H1 (cell line): Measurements from ENCODE around the gene NWD2. TPM values are rescaled to one million over a fixed set of nuclear protein-coding genes. Genes with fewer than 3 reads are reported as not detected.

Experiments
- microRNA-seq, 2 experiments: library from miRNA; unstranded; fragments of <30 nt; microRNA quantifications; one replicate each; pipeline versions ENCODE4 to v1.2.0, GENCODE V29; 2016 to 2020; ENCODE audit warnings: borderline microRNAs expressed in 2 of 2, borderline number of aligned reads in 2 of 2, borderline replicate concordance in 1 of 2
- polyA plus RNA-seq, 7 experiments: library from polyadenylated mRNA; depleted of rRNA in 3 of 7; stranded (reverse) in 5 of 7; unstranded in 2 of 7; fragments of >200 nt in 5 of 7; fragments of 200-250 nt in 2 of 7; gene quantifications; 1 replicate in 5 of 7; 2 replicates in 1 of 7; 4 replicates in 1 of 7; pipeline versions ENCODE4 v1.2.1 to v1.2.3, GENCODE V29; 2011 to 2013; ENCODE audit warnings: missing spikeins in 2 of 7, mixed read lengths in 2 of 7
- small RNA-seq: library from polyadenylated mRNA; stranded (forward); fragments of <200 nt; extraction: miRNeasy Mini kit (QIAGEN cat#:217004); gene quantifications from one replicate; pipeline ENCODE3, GENCODE V24; 2013; ENCODE audit not compliant: insufficient read depth
- total RNA-seq: library from RNA; stranded (reverse); fragmentation: NEBNext Ultra II Directional; extraction: Animal tissue kit (Norgen Biotek cat#: 25700); gene quantifications from 2 replicates; pipeline ENCODE4 v1.2.1, GENCODE V29; 2021

NWD2 gene
- total and polyA plus RNA-seq, 2 of the 8 experiments (the other 6 are each of a cell fraction or from before 2014, with no cell fraction given), result under 0.01 TPM; not detected in 1

Small RNAs within 50 kb of the gene (microRNA-seq; reads per million reads assigned to microRNA genes)
- gene MIR4801, result 0 reads per million in 2 experiments

Small RNAs within 50 kb of the gene (small RNA-seq; reads per million reads assigned to genes)
- not detected for gene MIR4801
